ENCODE measurements around the gene CCDC73.

DNA sequence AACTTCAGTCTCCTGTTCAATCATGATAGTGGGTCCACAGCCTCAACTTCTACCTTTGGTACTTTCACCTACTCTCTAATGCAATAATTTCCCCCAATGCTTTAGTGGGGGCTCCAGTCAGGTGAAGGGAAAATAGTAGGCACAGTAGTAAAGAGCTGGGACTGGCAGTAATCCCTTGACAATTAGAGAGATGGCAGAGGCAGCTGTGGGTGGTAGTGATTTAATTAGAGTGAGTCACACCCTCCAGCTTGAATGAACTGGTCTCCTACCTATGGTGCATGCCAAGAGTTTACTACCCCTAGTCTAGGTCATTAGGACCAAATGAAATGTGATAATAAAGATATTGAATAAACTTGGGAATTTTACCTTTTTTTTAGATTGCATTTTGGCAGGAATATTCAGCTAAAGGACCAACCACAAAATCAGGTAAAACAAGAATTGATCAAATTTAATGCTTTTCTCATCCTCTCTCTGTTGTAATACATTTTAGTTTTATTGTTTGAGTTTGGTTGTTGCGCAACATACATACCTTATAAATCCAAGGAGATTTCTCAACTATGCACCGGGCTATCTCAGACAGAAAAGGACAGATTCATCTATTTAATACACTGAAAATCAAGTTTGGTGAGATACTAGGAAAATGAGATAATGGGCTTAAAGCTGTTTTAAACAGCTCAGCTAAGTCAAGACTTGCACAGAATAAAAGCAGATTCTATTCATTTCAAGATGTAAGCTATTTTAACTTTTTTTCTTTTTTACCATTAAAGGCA lies 44.2 kb upstream of the CCDC73 start:
- no peak for TF ChIP-seq POLR2A (IDR thresholded peaks at IDR 0.05)
- TF ChIP-seq, protein P1, sequence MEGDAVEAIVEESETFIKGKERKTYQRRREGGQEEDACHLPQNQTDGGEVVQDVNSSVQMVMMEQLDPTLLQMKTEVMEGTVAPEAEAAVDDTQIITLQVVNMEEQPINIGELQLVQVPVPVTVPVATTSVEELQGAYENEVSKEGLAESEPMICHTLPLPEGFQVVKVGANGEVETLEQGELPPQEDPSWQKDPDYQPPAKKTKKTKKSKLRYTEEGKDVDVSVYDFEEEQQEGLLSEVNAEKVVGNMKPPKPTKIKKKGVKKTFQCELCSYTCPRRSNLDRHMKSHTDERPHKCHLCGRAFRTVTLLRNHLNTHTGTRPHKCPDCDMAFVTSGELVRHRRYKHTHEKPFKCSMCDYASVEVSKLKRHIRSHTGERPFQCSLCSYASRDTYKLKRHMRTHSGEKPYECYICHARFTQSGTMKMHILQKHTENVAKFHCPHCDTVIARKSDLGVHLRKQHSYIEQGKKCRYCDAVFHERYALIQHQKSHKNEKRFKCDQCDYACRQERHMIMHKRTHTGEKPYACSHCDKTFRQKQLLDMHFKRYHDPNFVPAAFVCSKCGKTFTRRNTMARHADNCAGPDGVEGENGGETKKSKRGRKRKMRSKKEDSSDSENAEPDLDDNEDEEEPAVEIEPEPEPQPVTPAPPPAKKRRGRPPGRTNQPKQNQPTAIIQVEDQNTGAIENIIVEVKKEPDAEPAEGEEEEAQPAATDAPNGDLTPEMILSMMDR (IDR thresholded peaks at IDR 0.05): no peak

Measured in thyroid gland (tissue), 4 donors.